ENCODE measurements around the gene OCA2. TPM values are rescaled to one million over a fixed set of nuclear protein-coding genes. Genes with fewer than 3 reads are reported as not detected.

OCA2 gene
- total and polyA plus RNA-seq, 2 experiments from 2014 or later, result not detected

GRCh38 chr15:28051955-28052633, 47.0 kb downstream of the OCA2 start:
- H3K36me3 ChIP-seq (ENCODE audit: low read depth), result no peaks in the 10 kb centered on the region
- in situ Hi-C loops (cut with MboI), result no loop called here

GRCh38 chr15:28049581-28049980, 49.5 kb downstream of the OCA2 start:
- no peaks in the 10 kb centered on the region for H3K27me3 ChIP-seq (replicated peaks; ENCODE audit: insufficient read depth)
- DNase-seq, result no peak
- no peak overlapping the region for H3K4me2 ChIP-seq (ENCODE audit: unreplicated experiment)
- no peaks in the 10 kb centered on the region for H3K9me2 ChIP-seq (ENCODE audit: insufficient read depth)
- H3K4me1 ChIP-seq (ENCODE audit: insufficient read depth), result no peaks in the 10 kb centered on the region
- H2AFZ ChIP-seq, result no peak overlapping the region
- H3K36me3 ChIP-seq (ENCODE audit: low read depth), result no peaks in the 10 kb centered on the region
- WGBS, 2 experiments (ENCODE audit: low coverage in 1 of 2, low lambda C conversion rate in 2 of 2, missing lambda C conversion rate in 2 of 2), result 40 to 44% methylated on average over 3 of the region's 3 CpGs
- in situ Hi-C loops (cut with MboI), result no loop called here
- H3F3A ChIP-seq (ENCODE audit: insufficient read depth), result no peaks in the 10 kb centered on the region
- no peak overlapping the region for H3K4me3 ChIP-seq
- H3K9ac ChIP-seq, result no peak overlapping the region
- H3K27ac ChIP-seq, result no peak overlapping the region
- H3K79me2 ChIP-seq (ENCODE audit: insufficient read depth), result no peaks in the 10 kb centered on the region
- H3K9me3 ChIP-seq (ENCODE audit: low read depth), result no peaks in the 10 kb centered on the region
- no peaks in the 10 kb centered on the region for H4K20me1 ChIP-seq (ENCODE audit: insufficient read depth)
- no peak for TF ChIP-seq EZH2phosphoT487 (IDR thresholded peaks at IDR 0.05; ENCODE audit: insufficient read depth, low read depth)
- no peak for TF ChIP-seq EZH2 (IDR thresholded peaks at IDR 0.05; ENCODE audit: insufficient read depth, poor library complexity, severe bottlenecking)

More at GRCh38 chr15:28051955-28052633, 47.0 kb downstream of the OCA2 start:
- no peaks in the 10 kb centered on the region for H3K27me3 ChIP-seq (replicated peaks; ENCODE audit: insufficient read depth)
- H3K27ac ChIP-seq, result no peak overlapping the region
- TF ChIP-seq EZH2 (IDR thresholded peaks at IDR 0.05; ENCODE audit: insufficient read depth, poor library complexity, severe bottlenecking), result no peak
- TF ChIP-seq EZH2phosphoT487 (IDR thresholded peaks at IDR 0.05; ENCODE audit: insufficient read depth, low read depth), result no peak
- H3K9me2 ChIP-seq (ENCODE audit: insufficient read depth), result no peaks in the 10 kb centered on the region
- H3K9me3 ChIP-seq (ENCODE audit: low read depth), result no peaks in the 10 kb centered on the region
- H3K4me1 ChIP-seq (ENCODE audit: insufficient read depth), result no peaks in the 10 kb centered on the region
- no peaks in the 10 kb centered on the region for H4K20me1 ChIP-seq (ENCODE audit: insufficient read depth)
- DNase-seq, result no peak
- H3K4me2 ChIP-seq (ENCODE audit: unreplicated experiment), result no peak overlapping the region
- WGBS, 2 experiments (ENCODE audit: low coverage in 1 of 2, low lambda C conversion rate in 2 of 2, missing lambda C conversion rate in 2 of 2), result 13 to 18% methylated on average over 5 of the region's 5 CpGs
- H2AFZ ChIP-seq, result no peak overlapping the region
- no peaks in the 10 kb centered on the region for H3F3A ChIP-seq (ENCODE audit: insufficient read depth)
- H3K79me2 ChIP-seq (ENCODE audit: insufficient read depth), result no peaks in the 10 kb centered on the region
- no peak overlapping the region for H3K4me3 ChIP-seq
- no peak overlapping the region for H3K9ac ChIP-seq

GRCh38 chr15:28047277-28047676, 51.8 kb downstream of the OCA2 start:
- no peaks in the 10 kb centered on the region for H3K9me2 ChIP-seq (ENCODE audit: insufficient read depth)
- H4K20me1 ChIP-seq (ENCODE audit: insufficient read depth), result no peaks in the 10 kb centered on the region
- H3K9ac ChIP-seq, result no peak overlapping the region
- no peak overlapping the region for H3K4me3 ChIP-seq
- 9 to 14% methylated on average over 3 of the region's 3 CpGs for WGBS, 2 experiments (ENCODE audit: low coverage in 1 of 2, low lambda C conversion rate in 2 of 2, missing lambda C conversion rate in 2 of 2)
- H2AFZ ChIP-seq, result no peak overlapping the region
- no peaks in the 10 kb centered on the region for H3K27me3 ChIP-seq (replicated peaks; ENCODE audit: insufficient read depth)
- no peaks in the 10 kb centered on the region for H3K36me3 ChIP-seq (ENCODE audit: low read depth)
- no peak overlapping the region for H3K4me2 ChIP-seq (ENCODE audit: unreplicated experiment)
- no peak for DNase-seq
- TF ChIP-seq EZH2 (IDR thresholded peaks at IDR 0.05; ENCODE audit: insufficient read depth, poor library complexity, severe bottlenecking), result no peak
- TF ChIP-seq EZH2phosphoT487 (IDR thresholded peaks at IDR 0.05; ENCODE audit: insufficient read depth, low read depth), result no peak
- H3K4me1 ChIP-seq (ENCODE audit: insufficient read depth), result no peaks in the 10 kb centered on the region
- in situ Hi-C loops (cut with MboI), result no loop called here
- H3K79me2 ChIP-seq (ENCODE audit: insufficient read depth), result no peaks in the 10 kb centered on the region
- no peaks in the 10 kb centered on the region for H3F3A ChIP-seq (ENCODE audit: insufficient read depth)
- no peaks in the 10 kb centered on the region for H3K9me3 ChIP-seq (ENCODE audit: low read depth)
- H3K27ac ChIP-seq, result no peak overlapping the region

- no peak overlapping the region for H2AFZ ChIP-seq
- no peak overlapping the region for H3K4me2 ChIP-seq (ENCODE audit: unreplicated experiment)
- no peak overlapping the region for H3K27ac ChIP-seq
- no peaks in the 10 kb centered on the region for H3K36me3 ChIP-seq (ENCODE audit: low read depth)
- no peaks in the 10 kb centered on the region for H3F3A ChIP-seq (ENCODE audit: insufficient read depth)
- no peaks in the 10 kb centered on the region for H3K9me2 ChIP-seq (ENCODE audit: insufficient read depth)
- no peaks in the 10 kb centered on the region for H3K79me2 ChIP-seq (ENCODE audit: insufficient read depth)
- H4K20me1 ChIP-seq (ENCODE audit: insufficient read depth), result no peaks in the 10 kb centered on the region
- H3K9ac ChIP-seq, result no peak overlapping the region
- 32 to 35% methylated on average over 5 of the region's 5 CpGs for WGBS, 2 experiments (ENCODE audit: low coverage in 1 of 2, low lambda C conversion rate in 2 of 2, missing lambda C conversion rate in 2 of 2)
- H3K4me3 ChIP-seq, result no peak overlapping the region
- in situ Hi-C loops (cut with MboI), result no loop called here
- no peak for TF ChIP-seq EZH2 (IDR thresholded peaks at IDR 0.05; ENCODE audit: insufficient read depth, poor library complexity, severe bottlenecking)
- TF ChIP-seq EZH2phosphoT487 (IDR thresholded peaks at IDR 0.05; ENCODE audit: insufficient read depth, low read depth), result no peak
- no peaks in the 10 kb centered on the region for H3K27me3 ChIP-seq (replicated peaks; ENCODE audit: insufficient read depth)
- H3K9me3 ChIP-seq (ENCODE audit: low read depth), result no peaks in the 10 kb centered on the region
- no peaks in the 10 kb centered on the region for H3K4me1 ChIP-seq (ENCODE audit: insufficient read depth)
- DNase-seq, result no peak
Observed at GRCh38 chr15:28044121-28044672, 54.9 kb downstream of the OCA2 start.

Data from GM23248 (cell line).